ENCODE measurements around the gene TK2.
"Not testable (repeated sequence)": the region's sequence is repeated elsewhere in the genome, so short reads cannot be mapped to it uniquely, and the experiment has no call there.

The TK2 gene

GRCh38 chr16:66515596-66516508 lies 34.1 kb downstream of the TK2 start:
- DNase-seq (ENCODE audit: low read depth), result peak; percentile 61
- H3K4me3 ChIP-seq (ENCODE audit: control insufficient read depth, low read depth, low read length), result no peak overlapping the region

GRCh38 chr16:66514980-66515595 lies 34.8 kb downstream of the TK2 start:
- DNase-seq (ENCODE audit: low read depth); H3K4me3 ChIP-seq (ENCODE audit: control insufficient read depth, low read depth, low read length): not testable (repeated sequence)

More at GRCh38 chr16:66515596-66516508, 34.1 kb downstream of the TK2 start:
- TF ChIP-seq CTCF (conservative IDR thresholded peaks at IDR 0.05; ENCODE audit: control insufficient read depth, insufficient read depth, low read depth, low read length), result peak; percentile 55

GRCh38 chr16:66514391-66514790 lies 35.5 kb downstream of the TK2 start:
- H3K4me3 ChIP-seq (ENCODE audit: control insufficient read depth, low read depth, low read length); DNase-seq (ENCODE audit: low read depth): not testable (repeated sequence)

- no peak overlapping the region for H3K4me3 ChIP-seq (ENCODE audit: control insufficient read depth, low read depth, low read length)
- no peak for DNase-seq (ENCODE audit: low read depth)
- TF ChIP-seq CTCF (conservative IDR thresholded peaks at IDR 0.05; ENCODE audit: control insufficient read depth, insufficient read depth, low read depth, low read length), result no peak
These were observed 36.7 kb downstream of the TK2 start for GRCh38 chr16:66513111-66513723.

- no peak overlapping the region for H3K4me3 ChIP-seq (ENCODE audit: control insufficient read depth, low read depth, low read length)
- DNase-seq (ENCODE audit: low read depth), result peak; percentile 51
These were observed 37.4 kb downstream of the TK2 start for GRCh38 chr16:66512272-66513110.

GRCh38 chr16:66511602-66512271 lies 38.2 kb downstream of the TK2 start:
- DNase-seq (ENCODE audit: low read depth), result peak; percentile 84
- TF ChIP-seq CTCF (conservative IDR thresholded peaks at IDR 0.05; ENCODE audit: control insufficient read depth, insufficient read depth, low read depth, low read length), result peak; percentile 12
- no peak overlapping the region for H3K4me3 ChIP-seq (ENCODE audit: control insufficient read depth, low read depth, low read length)

More at GRCh38 chr16:66512272-66513110, 37.4 kb downstream of the TK2 start:
- TF ChIP-seq CTCF (conservative IDR thresholded peaks at IDR 0.05; ENCODE audit: control insufficient read depth, insufficient read depth, low read depth, low read length), result no peak

Data from fibroblast of mammary gland (primary cell).